ENCODE data around the gene RALGPS2.

- TF ChIP-seq CTCF (IDR thresholded peaks at IDR 0.05) (no peak), POLR2A (IDR thresholded peaks at IDR 0.05) (no peak)
Observed at GRCh38 chr1:178743801-178744200, 18.8 kb downstream of the RALGPS2 start.

All from adrenal gland (tissue), 5 donors.